ENCODE measurements around the gene NTM.

The NTM gene

GRCh38 chr11:132036746-132037466 lies 666.5 kb downstream of the NTM start:
- no peak overlapping the region for H3K4me3 ChIP-seq
- no peaks in the 10 kb centered on the region for H3K36me3 ChIP-seq (ENCODE audit: insufficient read depth, low read length)
- no peak overlapping the region for H3K27ac ChIP-seq
- TF ChIP-seq FOXP2 (optimal IDR thresholded peaks at IDR 0.05; ENCODE audit: control extremely low read depth, extremely low read length, insufficient read depth) (no peak), EZH2 (IDR thresholded peaks at IDR 0.05) (no peak), POLR2AphosphoS5 (IDR thresholded peaks at IDR 0.05; ENCODE audit: borderline replicate concordance, low read depth, low read length) (no peak)
- no peak overlapping the region for H3K9ac ChIP-seq (ENCODE audit: insufficient read length)
- H3K9me3 ChIP-seq (ENCODE audit: low read depth, low read length) = no peaks in the 10 kb centered on the region
- DNase-seq (ENCODE audit: low read depth, low spot score) = no peak

GRCh38 chr11:132037467-132037862 lies 667.0 kb downstream of the NTM start:
- DNase-seq (ENCODE audit: low read depth, low spot score) = no peak
- no peak overlapping the region for H3K27ac ChIP-seq

GRCh38 chr11:132037956-132038355 lies 667.5 kb downstream of the NTM start:
- no peak overlapping the region for H3K27ac ChIP-seq
- TF ChIP-seq EZH2 (IDR thresholded peaks at IDR 0.05) = no peak
- TF ChIP-seq FOXP2 (optimal IDR thresholded peaks at IDR 0.05; ENCODE audit: control extremely low read depth, extremely low read length, insufficient read depth) = no peak
- no peak for TF ChIP-seq POLR2AphosphoS5 (IDR thresholded peaks at IDR 0.05; ENCODE audit: borderline replicate concordance, low read depth, low read length)
- no peaks in the 10 kb centered on the region for H3K36me3 ChIP-seq (ENCODE audit: insufficient read depth, low read length)
- no peaks in the 10 kb centered on the region for H3K9me3 ChIP-seq (ENCODE audit: low read depth, low read length)
- H3K4me3 ChIP-seq = no peak overlapping the region
- no peak overlapping the region for H3K9ac ChIP-seq (ENCODE audit: insufficient read length)
- DNase-seq (ENCODE audit: low read depth, low spot score) = no peak

More at GRCh38 chr11:132037467-132037862, 667.0 kb downstream of the NTM start:
- H3K9ac ChIP-seq (ENCODE audit: insufficient read length) = no peak overlapping the region
- TF ChIP-seq EZH2 (IDR thresholded peaks at IDR 0.05) = no peak
- no peak for TF ChIP-seq POLR2AphosphoS5 (IDR thresholded peaks at IDR 0.05; ENCODE audit: borderline replicate concordance, low read depth, low read length)
- TF ChIP-seq FOXP2 (optimal IDR thresholded peaks at IDR 0.05; ENCODE audit: control extremely low read depth, extremely low read length, insufficient read depth) = no peak
- no peak overlapping the region for H3K4me3 ChIP-seq
- H3K36me3 ChIP-seq (ENCODE audit: insufficient read depth, low read length) = no peaks in the 10 kb centered on the region
- no peaks in the 10 kb centered on the region for H3K9me3 ChIP-seq (ENCODE audit: low read depth, low read length)

- H3K9ac ChIP-seq (ENCODE audit: insufficient read length) = no peak overlapping the region
- H3K36me3 ChIP-seq (ENCODE audit: insufficient read depth, low read length) = no peaks in the 10 kb centered on the region
- no peak overlapping the region for H3K4me3 ChIP-seq
- no peak overlapping the region for H3K27ac ChIP-seq
- no peaks in the 10 kb centered on the region for H3K9me3 ChIP-seq (ENCODE audit: low read depth, low read length)
- no peak for DNase-seq (ENCODE audit: low read depth, low spot score)
- TF ChIP-seq FOXP2 (optimal IDR thresholded peaks at IDR 0.05; ENCODE audit: control extremely low read depth, extremely low read length, insufficient read depth) = no peak
- TF ChIP-seq POLR2AphosphoS5 (IDR thresholded peaks at IDR 0.05; ENCODE audit: borderline replicate concordance, low read depth, low read length) = no peak
Observed at GRCh38 chr11:132039521-132039920, 669.1 kb downstream of the NTM start.

- no peak overlapping the region for H3K4me3 ChIP-seq
- no peak for DNase-seq (ENCODE audit: low read depth, low spot score)
- H3K27ac ChIP-seq = no peak overlapping the region
- H3K9ac ChIP-seq (ENCODE audit: insufficient read length) = no peak overlapping the region
- no peak for TF ChIP-seq POLR2AphosphoS5 (IDR thresholded peaks at IDR 0.05; ENCODE audit: borderline replicate concordance, low read depth, low read length)
- TF ChIP-seq FOXP2 (optimal IDR thresholded peaks at IDR 0.05; ENCODE audit: control extremely low read depth, extremely low read length, insufficient read depth) = no peak
- TF ChIP-seq EZH2 (IDR thresholded peaks at IDR 0.05) = no peak
- H3K9me3 ChIP-seq (ENCODE audit: low read depth, low read length) = no peaks in the 10 kb centered on the region
- H3K36me3 ChIP-seq (ENCODE audit: insufficient read depth, low read length) = no peaks in the 10 kb centered on the region
Observed at GRCh38 chr11:132042296-132042695, 671.9 kb downstream of the NTM start.

GRCh38 chr11:132043714-132044113 lies 673.3 kb downstream of the NTM start:
- no peaks in the 10 kb centered on the region for H3K36me3 ChIP-seq (ENCODE audit: insufficient read depth, low read length)
- no peaks in the 10 kb centered on the region for H3K9me3 ChIP-seq (ENCODE audit: low read depth, low read length)
- H3K9ac ChIP-seq (ENCODE audit: insufficient read length) = no peak overlapping the region
- no peak for DNase-seq (ENCODE audit: low read depth, low spot score)
- H3K27ac ChIP-seq = no peak overlapping the region
- H3K4me3 ChIP-seq = no peak overlapping the region
- TF ChIP-seq FOXP2 (optimal IDR thresholded peaks at IDR 0.05; ENCODE audit: control extremely low read depth, extremely low read length, insufficient read depth) = no peak
- no peak for TF ChIP-seq POLR2AphosphoS5 (IDR thresholded peaks at IDR 0.05; ENCODE audit: borderline replicate concordance, low read depth, low read length)
- no peak for TF ChIP-seq EZH2 (IDR thresholded peaks at IDR 0.05)

- H3K36me3 ChIP-seq (ENCODE audit: insufficient read depth, low read length) = no peaks in the 10 kb centered on the region
- no peak for DNase-seq (ENCODE audit: low read depth, low spot score)
- no peak overlapping the region for H3K9ac ChIP-seq (ENCODE audit: insufficient read length)
- no peak overlapping the region for H3K27ac ChIP-seq
- H3K4me3 ChIP-seq = no peak overlapping the region
- TF ChIP-seq EZH2 (IDR thresholded peaks at IDR 0.05) (no peak), POLR2AphosphoS5 (IDR thresholded peaks at IDR 0.05; ENCODE audit: borderline replicate concordance, low read depth, low read length) (no peak), FOXP2 (optimal IDR thresholded peaks at IDR 0.05; ENCODE audit: control extremely low read depth, extremely low read length, insufficient read depth) (no peak)
- H3K9me3 ChIP-seq (ENCODE audit: low read depth, low read length) = no peaks in the 10 kb centered on the region
Observed at GRCh38 chr11:132045107-132045506, 674.7 kb downstream of the NTM start.

- no peak overlapping the region for H3K4me3 ChIP-seq
- no peak overlapping the region for H3K27ac ChIP-seq
- TF ChIP-seq POLR2AphosphoS5 (IDR thresholded peaks at IDR 0.05; ENCODE audit: borderline replicate concordance, low read depth, low read length) = no peak
- TF ChIP-seq EZH2 (IDR thresholded peaks at IDR 0.05) = no peak
- no peak for TF ChIP-seq FOXP2 (optimal IDR thresholded peaks at IDR 0.05; ENCODE audit: control extremely low read depth, extremely low read length, insufficient read depth)
- no peaks in the 10 kb centered on the region for H3K36me3 ChIP-seq (ENCODE audit: insufficient read depth, low read length)
- H3K9ac ChIP-seq (ENCODE audit: insufficient read length) = no peak overlapping the region
- DNase-seq (ENCODE audit: low read depth, low spot score) = no peak
- no peaks in the 10 kb centered on the region for H3K9me3 ChIP-seq (ENCODE audit: low read depth, low read length)
Observed at GRCh38 chr11:132046288-132046865, 676.0 kb downstream of the NTM start.
